Adrenal gland (tissue), 5 donors: Measurements from ENCODE around the gene TENT4B.
"Not testable (repeated sequence)": the region's sequence is repeated elsewhere in the genome, so short reads cannot be mapped to it uniquely, and the experiment has no call there.

Experiments
- POLR2A ChIP-seq, 2 donors: fragments of 450-650 bp; IDR thresholded peaks; one replicate each; pipeline ENCODE4 v1.6.1; 2017; ENCODE audit warnings: antibody characterized with exemption in 2 of 2, mild to moderate bottlenecking in 2 of 2, moderate library complexity in 1 of 2
- TF ChIP-seq, protein P1 (sequence below), 6 experiments: fragments of 450-650 bp in 4 of 6; fragments of 200-600 bp in 2 of 6; sonication (generic) in 1 of 6; IDR thresholded peaks; 1 replicate in 5 of 6; 2 replicates in 1 of 6; pipeline versions ENCODE4 v1.5.1 to v1.8.0; 2016 to 2021; ENCODE audit warnings: antibody characterized with exemption in 6 of 6, mild to moderate bottlenecking in 2 of 6, moderate library complexity in 1 of 6
- donor health status: DM: no; HTN: no; CAD: no.

DNA sequence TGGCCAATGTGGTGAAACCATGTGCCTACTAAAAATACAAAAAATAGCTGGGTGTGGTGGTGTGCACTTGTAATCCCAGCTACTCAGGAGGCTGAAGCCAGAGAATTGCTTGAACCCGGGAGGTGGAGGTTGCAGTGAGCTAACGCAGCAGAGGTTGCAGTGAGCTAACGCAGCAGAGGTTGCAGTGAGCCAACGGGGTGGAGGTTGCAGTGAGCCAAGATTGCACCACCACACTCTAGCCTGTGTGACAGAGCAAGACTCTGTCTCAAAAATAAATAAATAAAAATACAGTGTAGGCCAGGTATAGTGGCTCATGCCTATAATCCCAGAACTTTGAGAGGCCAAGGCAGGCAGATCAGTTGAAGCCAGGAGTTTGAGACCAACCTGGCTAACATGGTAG, 18.7 kb downstream of the TENT4B start:
- TF ChIP-seq POLR2A (IDR thresholded peaks at IDR 0.05): not testable (repeated sequence)
- TF ChIP-seq, protein P1, sequence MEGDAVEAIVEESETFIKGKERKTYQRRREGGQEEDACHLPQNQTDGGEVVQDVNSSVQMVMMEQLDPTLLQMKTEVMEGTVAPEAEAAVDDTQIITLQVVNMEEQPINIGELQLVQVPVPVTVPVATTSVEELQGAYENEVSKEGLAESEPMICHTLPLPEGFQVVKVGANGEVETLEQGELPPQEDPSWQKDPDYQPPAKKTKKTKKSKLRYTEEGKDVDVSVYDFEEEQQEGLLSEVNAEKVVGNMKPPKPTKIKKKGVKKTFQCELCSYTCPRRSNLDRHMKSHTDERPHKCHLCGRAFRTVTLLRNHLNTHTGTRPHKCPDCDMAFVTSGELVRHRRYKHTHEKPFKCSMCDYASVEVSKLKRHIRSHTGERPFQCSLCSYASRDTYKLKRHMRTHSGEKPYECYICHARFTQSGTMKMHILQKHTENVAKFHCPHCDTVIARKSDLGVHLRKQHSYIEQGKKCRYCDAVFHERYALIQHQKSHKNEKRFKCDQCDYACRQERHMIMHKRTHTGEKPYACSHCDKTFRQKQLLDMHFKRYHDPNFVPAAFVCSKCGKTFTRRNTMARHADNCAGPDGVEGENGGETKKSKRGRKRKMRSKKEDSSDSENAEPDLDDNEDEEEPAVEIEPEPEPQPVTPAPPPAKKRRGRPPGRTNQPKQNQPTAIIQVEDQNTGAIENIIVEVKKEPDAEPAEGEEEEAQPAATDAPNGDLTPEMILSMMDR (IDR thresholded peaks at IDR 0.05): not testable (repeated sequence)
